ENCODE data around the gene OGFR. TPM values are rescaled to one million over a fixed set of nuclear protein-coding genes. Genes with fewer than 3 reads are reported as not detected.

The OGFR gene
- total RNA-seq, 2 donors from 2014 or later, result 60.2 to 76.9 TPM

- 84% methylated on average over 24 of the region's 24 CpGs for WGBS
- Histone ChIP-seq H3K27ac (no peak overlapping the region), H3K36me3 (no peaks in the 10 kb centered on the region), H3K4me3 (no peak overlapping the region), H3K4me1 (replicated peaks) (peaks cover 7% of the 10 kb centered on the region), H3K9me3 (no peaks in the 10 kb centered on the region), H3K27me3 (replicated peaks; ENCODE audit: insufficient read depth) (no peaks in the 10 kb centered on the region)
- no peak for DNase-seq (ENCODE audit: low spot score)
- TF ChIP-seq POLR2A (IDR thresholded peaks at IDR 0.05), result no peak
- no peak for TF ChIP-seq POLR2AphosphoS5 (IDR thresholded peaks at IDR 0.05)
- TF ChIP-seq, protein P1, sequence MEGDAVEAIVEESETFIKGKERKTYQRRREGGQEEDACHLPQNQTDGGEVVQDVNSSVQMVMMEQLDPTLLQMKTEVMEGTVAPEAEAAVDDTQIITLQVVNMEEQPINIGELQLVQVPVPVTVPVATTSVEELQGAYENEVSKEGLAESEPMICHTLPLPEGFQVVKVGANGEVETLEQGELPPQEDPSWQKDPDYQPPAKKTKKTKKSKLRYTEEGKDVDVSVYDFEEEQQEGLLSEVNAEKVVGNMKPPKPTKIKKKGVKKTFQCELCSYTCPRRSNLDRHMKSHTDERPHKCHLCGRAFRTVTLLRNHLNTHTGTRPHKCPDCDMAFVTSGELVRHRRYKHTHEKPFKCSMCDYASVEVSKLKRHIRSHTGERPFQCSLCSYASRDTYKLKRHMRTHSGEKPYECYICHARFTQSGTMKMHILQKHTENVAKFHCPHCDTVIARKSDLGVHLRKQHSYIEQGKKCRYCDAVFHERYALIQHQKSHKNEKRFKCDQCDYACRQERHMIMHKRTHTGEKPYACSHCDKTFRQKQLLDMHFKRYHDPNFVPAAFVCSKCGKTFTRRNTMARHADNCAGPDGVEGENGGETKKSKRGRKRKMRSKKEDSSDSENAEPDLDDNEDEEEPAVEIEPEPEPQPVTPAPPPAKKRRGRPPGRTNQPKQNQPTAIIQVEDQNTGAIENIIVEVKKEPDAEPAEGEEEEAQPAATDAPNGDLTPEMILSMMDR (IDR thresholded peaks at IDR 0.05), result no peak
- intact Hi-C loops (cut with DNase I), result no loop called here
These were observed 30.5 kb downstream of the OGFR start for GRCh38 chr20:62834967-62835730.

DNA sequence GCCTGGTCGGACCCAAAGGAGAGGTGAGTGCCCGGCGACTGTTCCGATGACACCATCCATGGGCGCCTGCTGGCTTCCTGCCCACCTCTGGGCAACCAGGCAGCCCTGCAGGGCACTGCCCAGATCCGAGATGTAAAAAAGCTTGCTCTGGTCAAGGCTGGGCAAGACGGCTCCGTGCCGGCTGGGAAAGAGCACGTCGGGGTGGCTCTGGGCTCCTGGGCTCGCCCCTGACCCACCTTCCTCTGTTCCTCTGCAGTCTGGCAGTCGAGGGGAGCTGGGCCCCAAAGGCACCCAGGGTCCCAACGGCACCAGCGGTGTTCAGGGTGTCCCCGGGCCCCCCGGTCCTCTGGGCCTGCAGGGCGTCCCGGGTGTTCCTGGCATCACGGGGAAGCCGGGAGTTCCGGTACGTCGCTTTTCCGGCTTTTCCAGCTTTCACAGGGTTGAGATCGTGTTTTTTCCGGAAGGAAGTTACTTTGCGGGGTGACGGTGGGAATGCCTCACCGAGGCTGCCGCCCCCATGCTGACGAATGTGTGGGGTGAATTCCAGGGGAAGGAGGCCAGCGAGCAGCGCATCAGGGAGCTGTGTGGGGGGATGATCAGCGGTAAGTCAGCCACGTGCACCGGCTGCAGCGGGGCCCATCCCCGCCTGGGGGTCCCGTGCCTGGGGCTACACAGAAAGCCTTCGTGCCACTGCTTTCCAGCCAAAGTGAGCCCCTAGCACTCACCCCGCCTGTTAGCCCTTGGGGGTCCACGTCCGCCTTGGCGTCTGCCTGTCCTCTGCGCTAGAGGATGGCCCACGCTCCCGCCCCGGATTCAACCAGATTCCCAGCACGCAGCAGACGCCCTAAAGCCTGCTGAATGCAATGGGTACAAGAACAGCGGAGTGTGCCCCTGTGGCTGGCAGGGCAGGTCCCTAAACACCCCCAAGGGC, 31.6 kb downstream of the OGFR start:
- intact Hi-C loops (cut with DNase I), result no loop called here
- H3K4me3 ChIP-seq, result no peak overlapping the region
- WGBS, result 77% methylated on average over 52 of the region's 52 CpGs

GRCh38 chr20:62836967-62837490, 32.4 kb downstream of the OGFR start:
- Histone ChIP-seq H3K36me3 (no peaks in the 10 kb centered on the region), H3K27ac (no peak overlapping the region), H3K9me3 (no peaks in the 10 kb centered on the region), H3K4me1 (replicated peaks) (peaks cover 5% of the 10 kb centered on the region), H3K27me3 (replicated peaks; ENCODE audit: insufficient read depth) (no peaks in the 10 kb centered on the region), H3K4me3 (no peak overlapping the region)
- no peak for DNase-seq (ENCODE audit: low spot score)
- intact Hi-C loops (cut with DNase I), result no loop called here
- WGBS, result 92% methylated on average over 19 of the region's 19 CpGs
- TF ChIP-seq, protein P1 (IDR thresholded peaks at IDR 0.05), result no peak
- no peak for TF ChIP-seq POLR2AphosphoS5 (IDR thresholded peaks at IDR 0.05)
- TF ChIP-seq POLR2A (IDR thresholded peaks at IDR 0.05), result no peak

More for the DNA sequence above, 31.6 kb downstream of the OGFR start:
- Histone ChIP-seq H3K27ac (no peak overlapping the region), H3K27me3 (replicated peaks; ENCODE audit: insufficient read depth) (no peaks in the 10 kb centered on the region), H3K36me3 (no peaks in the 10 kb centered on the region), H3K9me3 (no peaks in the 10 kb centered on the region), H3K4me1 (replicated peaks) (peaks cover 7% of the 10 kb centered on the region)
- no peak for TF ChIP-seq POLR2AphosphoS5 (IDR thresholded peaks at IDR 0.05)
- TF ChIP-seq POLR2A (IDR thresholded peaks at IDR 0.05), result no peak
- TF ChIP-seq, protein P1 (IDR thresholded peaks at IDR 0.05), result no peak
- no peak for DNase-seq (ENCODE audit: low spot score)

DNA sequence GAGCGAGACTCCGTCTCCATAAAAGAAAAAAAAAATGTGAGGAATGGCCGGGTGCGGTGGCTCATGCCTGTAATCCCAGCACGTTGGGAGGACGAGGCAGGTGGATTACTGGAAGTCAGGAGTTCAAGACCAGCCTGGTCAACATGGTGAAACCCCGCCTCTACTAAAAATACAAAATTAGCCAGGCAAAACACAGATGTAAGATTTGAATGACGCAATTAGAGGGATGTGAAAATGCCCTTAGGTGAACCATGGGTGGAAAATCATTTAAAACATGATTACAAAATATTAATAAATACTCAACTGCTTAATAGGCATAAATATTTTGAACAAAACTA, 33.1 kb downstream of the OGFR start:
- intact Hi-C loops (cut with DNase I), result no loop called here
- 86% methylated on average over 8 of the region's 8 CpGs for WGBS
- Histone ChIP-seq H3K27ac (no peak overlapping the region), H3K9me3 (no peaks in the 10 kb centered on the region), H3K4me3 (no peak overlapping the region), H3K36me3 (no peaks in the 10 kb centered on the region), H3K4me1 (replicated peaks) (no peaks in the 10 kb centered on the region), H3K27me3 (replicated peaks; ENCODE audit: insufficient read depth) (no peaks in the 10 kb centered on the region)
- no peak for DNase-seq (ENCODE audit: low spot score)
- TF ChIP-seq POLR2A (IDR thresholded peaks at IDR 0.05), result no peak
- no peak for TF ChIP-seq POLR2AphosphoS5 (IDR thresholded peaks at IDR 0.05)
- TF ChIP-seq, protein P1 (IDR thresholded peaks at IDR 0.05), result no peak

All from prostate gland (tissue), 2 donors.